Neural cell (in vitro differentiated cells): ENCODE data around the gene CDR2. TPM values are rescaled to one million over a fixed set of nuclear protein-coding genes. Genes with fewer than 3 reads are reported as not detected.

Source experiments
- H2AFZ ChIP-seq: fragments of 200-600, 300-800 bp; sonication (generic), shearing (Covaris generic); 2 replicates; pipeline ENCODE4 v1.6.0; 2014; ENCODE audit warnings: low read depth, mild to moderate bottlenecking, antibody characterized with exemption, low read length, moderate library complexity
- H3F3A ChIP-seq: fragments of 200-600 bp; shearing (Covaris generic); 2 replicates; pipeline ENCODE4 v1.6.1; 2016; ENCODE audit warnings: mild to moderate bottlenecking, moderate library complexity, mixed read lengths, antibody characterized with exemption, low read length; ENCODE audit not compliant: insufficient read depth, poor library complexity, severe bottlenecking
- H3K27ac ChIP-seq: fragments of 200-600, 300-800 bp; sonication (generic), shearing (Covaris generic); 2 replicates; pipeline ENCODE4 v1.5.1; 2014; ENCODE audit warnings: mild to moderate bottlenecking, low read length, moderate library complexity
- H3K27me3 ChIP-seq: fragments of 300-800, 200-600 bp; sonication (generic), shearing (Covaris generic); 2 replicates; pipeline ENCODE4 v1.6.0; 2014; ENCODE audit warnings: mild to moderate bottlenecking, low read depth, low read length, moderate library complexity; ENCODE audit not compliant: insufficient read depth
- H3K36me3 ChIP-seq: fragments of 300-800, 200-600 bp; sonication (generic), shearing (Covaris generic); 2 replicates; pipeline ENCODE4 v1.5.1; 2014; ENCODE audit warnings: mild to moderate bottlenecking, antibody characterized with exemption, low read length, moderate library complexity; ENCODE audit not compliant: insufficient read depth
- H3K4me2 ChIP-seq: fragments of 300-800, 200-600 bp; sonication (generic), shearing (Covaris generic); 2 replicates; pipeline ENCODE4 v1.6.0; 2014; ENCODE audit warnings: mild to moderate bottlenecking, low read length
- H3K4me3 ChIP-seq: fragments of 300-800, 200-600 bp; sonication (generic), shearing (Covaris generic); 2 replicates; pipeline ENCODE4 v1.5.1; 2014; ENCODE audit warnings: mild to moderate bottlenecking, low read length, moderate library complexity
- H3K79me2 ChIP-seq: fragments of 200-600 bp; shearing (Covaris generic); replicated peaks from 2 replicates; pipeline ENCODE4 v1.6.0; 2014; ENCODE audit warnings: mild to moderate bottlenecking, low read length, moderate library complexity; ENCODE audit not compliant: insufficient read depth
- H3K9ac ChIP-seq: fragments of 300-800, 200-600 bp; sonication (generic), shearing (Covaris generic); 2 replicates; pipeline ENCODE4 v1.6.1; 2016; ENCODE audit warnings: mild to moderate bottlenecking, low read length, mixed read lengths
- H3K9me2 ChIP-seq: fragments of 200-600 bp; shearing (Covaris generic); 2 replicates; pipeline ENCODE4 v1.6.1; 2016; ENCODE audit warnings: mild to moderate bottlenecking, low read length, mixed read lengths; ENCODE audit not compliant: insufficient read depth
- H3K9me3 ChIP-seq: fragments of 200-600, 300-800 bp; sonication (generic), shearing (Covaris generic); 2 replicates; pipeline ENCODE4 v1.6.1; 2016; ENCODE audit warnings: mild to moderate bottlenecking, mixed run types, low read length, moderate library complexity, mixed read lengths
- H4K20me1 ChIP-seq: fragments of 200-600 bp; shearing (Covaris generic); 2 replicates; pipeline ENCODE4 v1.6.1; 2016; ENCODE audit warnings: mild to moderate bottlenecking, mixed run types; ENCODE audit not compliant: insufficient read depth
- EP300 ChIP-seq: fragments of 450-650 bp; conservative IDR thresholded peaks from 2 replicates; pipeline ENCODE4 v1.6.1; 2014; ENCODE audit warnings: antibody characterized with exemption, mild to moderate bottlenecking, moderate library complexity; ENCODE audit not compliant: poor library complexity, severe bottlenecking
- EZH2 ChIP-seq: fragments of 200-600, 300-800 bp; shearing (Covaris generic), sonication (generic); IDR thresholded peaks from 2 replicates; pipeline ENCODE4 v1.6.1; 2014; ENCODE audit warnings: antibody characterized with exemption, low read length, borderline replicate concordance, mild to moderate bottlenecking; ENCODE audit not compliant: insufficient read depth, poor library complexity, severe bottlenecking
- MXI1 ChIP-seq: fragments of 450-650 bp; conservative IDR thresholded peaks from 2 replicates; pipeline ENCODE4 v1.6.1; 2014; ENCODE audit warnings: antibody characterized with exemption, mild to moderate bottlenecking; ENCODE audit not compliant: poor library complexity, severe bottlenecking
- POLR2AphosphoS5 ChIP-seq: IDR thresholded peaks from 2 replicates; pipeline ENCODE4 v1.6.1; 2012
- RAD21 ChIP-seq: fragments of 450-650 bp; conservative IDR thresholded peaks from 2 replicates; pipeline ENCODE4 v1.6.1; 2014; ENCODE audit warnings: antibody characterized with exemption, mild to moderate bottlenecking, moderate library complexity
- REST ChIP-seq: IDR thresholded peaks from 2 replicates; pipeline ENCODE4 v1.6.1; 2012; ENCODE audit warnings: borderline replicate concordance
- SMC3 ChIP-seq: fragments of 450-650 bp; conservative IDR thresholded peaks from 2 replicates; pipeline ENCODE4 v1.6.1; 2014; ENCODE audit warnings: antibody characterized with exemption, mild to moderate bottlenecking, moderate library complexity; ENCODE audit not compliant: poor library complexity
- TAF1 ChIP-seq: IDR thresholded peaks from 2 replicates; pipeline ENCODE4 v1.6.1; 2012; ENCODE audit warnings: low read depth
- polyA plus RNA-seq: library from polyadenylated mRNA; depleted of rRNA; stranded (reverse); fragments of >200 nt; gene quantifications from 2 replicates; pipeline ENCODE4 v1.2.3, GENCODE V29; 2014
- TF ChIP-seq, protein P1 (sequence below): fragments of 450-650 bp; IDR thresholded peaks from 2 replicates; pipeline ENCODE4 v1.5.1; 2014; ENCODE audit warnings: antibody characterized with exemption, mild to moderate bottlenecking, moderate library complexity; ENCODE audit not compliant: poor library complexity, severe bottlenecking

The CDR2 gene
- polyA plus RNA-seq, 1 donor from 2014 or later: 17.8 TPM

GRCh38 chr16:22388101-22388644, 13.8 kb upstream of the CDR2 start:
- Histone ChIP-seq H3K36me3 (no peaks in the 10 kb centered on the region), H3K27ac (no peak overlapping the region), H3K27me3 (no peaks in the 10 kb centered on the region), H3K9ac (no peak overlapping the region), H4K20me1 (no peaks in the 10 kb centered on the region), H3K9me3 (no peaks in the 10 kb centered on the region), H3K4me2 (no peak overlapping the region), H3K4me3 (no peak overlapping the region), H3K79me2 (no peaks in the 10 kb centered on the region), H3F3A (no peaks in the 10 kb centered on the region), H3K9me2 (no peaks in the 10 kb centered on the region), H2AFZ (no peak overlapping the region)
- TF ChIP-seq RAD21 (no peak), MXI1 (no peak), REST (no peak)

- Histone ChIP-seq H3K79me2 (no peaks in the 10 kb centered on the region), H4K20me1 (no peaks in the 10 kb centered on the region), H3K9me2 (no peaks in the 10 kb centered on the region), H3K9me3 (no peaks in the 10 kb centered on the region), H3K27ac (no peak overlapping the region), H2AFZ (no peak overlapping the region), H3K4me2 (no peak overlapping the region), H3F3A (no peaks in the 10 kb centered on the region), H3K27me3 (no peaks in the 10 kb centered on the region), H3K9ac (no peak overlapping the region), H3K4me3 (no peak overlapping the region), H3K36me3 (no peaks in the 10 kb centered on the region)
- TF ChIP-seq TAF1: no peak
- no peak for TF ChIP-seq RAD21
- TF ChIP-seq MXI1: no peak
- TF ChIP-seq EP300: no peak
- TF ChIP-seq EZH2: no peak
- TF ChIP-seq POLR2AphosphoS5: no peak
- no peak for TF ChIP-seq REST
- TF ChIP-seq SMC3: no peak
- TF ChIP-seq, protein P1, sequence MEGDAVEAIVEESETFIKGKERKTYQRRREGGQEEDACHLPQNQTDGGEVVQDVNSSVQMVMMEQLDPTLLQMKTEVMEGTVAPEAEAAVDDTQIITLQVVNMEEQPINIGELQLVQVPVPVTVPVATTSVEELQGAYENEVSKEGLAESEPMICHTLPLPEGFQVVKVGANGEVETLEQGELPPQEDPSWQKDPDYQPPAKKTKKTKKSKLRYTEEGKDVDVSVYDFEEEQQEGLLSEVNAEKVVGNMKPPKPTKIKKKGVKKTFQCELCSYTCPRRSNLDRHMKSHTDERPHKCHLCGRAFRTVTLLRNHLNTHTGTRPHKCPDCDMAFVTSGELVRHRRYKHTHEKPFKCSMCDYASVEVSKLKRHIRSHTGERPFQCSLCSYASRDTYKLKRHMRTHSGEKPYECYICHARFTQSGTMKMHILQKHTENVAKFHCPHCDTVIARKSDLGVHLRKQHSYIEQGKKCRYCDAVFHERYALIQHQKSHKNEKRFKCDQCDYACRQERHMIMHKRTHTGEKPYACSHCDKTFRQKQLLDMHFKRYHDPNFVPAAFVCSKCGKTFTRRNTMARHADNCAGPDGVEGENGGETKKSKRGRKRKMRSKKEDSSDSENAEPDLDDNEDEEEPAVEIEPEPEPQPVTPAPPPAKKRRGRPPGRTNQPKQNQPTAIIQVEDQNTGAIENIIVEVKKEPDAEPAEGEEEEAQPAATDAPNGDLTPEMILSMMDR: no peak
Measured at GRCh38 chr16:22386976-22387375, 12.6 kb upstream of the CDR2 start.
